ENCODE measurements around the gene ACSL1. TPM values are rescaled to one million over a fixed set of nuclear protein-coding genes. Genes with fewer than 3 reads are reported as not detected.

Gene ACSL1
- polyA plus RNA-seq, 1 donor from 2014 or later, result 30.7 TPM

- peaks cover 4% of the 10 kb centered on the region for H3K79me2 ChIP-seq (replicated peaks; ENCODE audit: insufficient read depth, low read length)
These were observed 8.1 kb downstream of the ACSL1 start for GRCh38 chr4:184817494-184818215.

DNA sequence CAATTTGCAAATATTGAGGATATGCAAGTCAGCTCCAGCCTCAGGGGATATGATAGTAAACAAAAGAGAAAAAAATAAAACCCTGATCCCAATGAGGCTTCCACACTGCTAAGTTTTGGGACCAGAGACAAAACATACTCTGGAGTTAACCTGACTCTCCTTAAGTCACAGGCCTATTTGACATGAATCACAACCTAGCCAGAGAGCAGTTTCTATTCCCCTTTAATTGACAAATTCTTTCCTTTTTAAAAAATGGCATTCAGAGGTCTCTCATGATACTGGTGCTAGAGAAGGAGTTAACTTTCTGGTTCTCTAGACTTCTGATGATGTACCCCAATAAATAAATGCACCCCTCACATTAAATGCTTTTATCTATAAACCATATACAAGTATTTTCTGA is 8.8 kb downstream of the ACSL1 start:
- H3K36me3 ChIP-seq (ENCODE audit: insufficient read depth, low read length), result no peaks in the 10 kb centered on the region
- H3K9me2 ChIP-seq (ENCODE audit: insufficient read depth, low read length), result no peaks in the 10 kb centered on the region
- H3K27ac ChIP-seq (ENCODE audit: low read length), result no peak overlapping the region
- no peak overlapping the region for H3K4me3 ChIP-seq (ENCODE audit: low read length)
- peaks cover 4% of the 10 kb centered on the region for H3K79me2 ChIP-seq (replicated peaks; ENCODE audit: insufficient read depth, low read length)
- no peak overlapping the region for H3K4me2 ChIP-seq (ENCODE audit: low read length)
- no peaks in the 10 kb centered on the region for H3F3A ChIP-seq (ENCODE audit: insufficient read depth, low read length, poor library complexity, severe bottlenecking)
- peaks cover 35% of the 10 kb centered on the region for H3K27me3 ChIP-seq (ENCODE audit: insufficient read depth, low read depth, low read length)
- no peaks in the 10 kb centered on the region for H3K9me3 ChIP-seq (ENCODE audit: low read length)
- no peak overlapping the region for H2AFZ ChIP-seq (ENCODE audit: low read depth, low read length)
- no peaks in the 10 kb centered on the region for H4K20me1 ChIP-seq (ENCODE audit: insufficient read depth)
- no peak overlapping the region for H3K9ac ChIP-seq (ENCODE audit: low read length)
- TF ChIP-seq MXI1 (conservative IDR thresholded peaks at IDR 0.05; ENCODE audit: poor library complexity, severe bottlenecking), result no peak
- TF ChIP-seq CTCF (IDR thresholded peaks at IDR 0.05; ENCODE audit: poor library complexity, severe bottlenecking), result no peak
- TF ChIP-seq SMC3 (conservative IDR thresholded peaks at IDR 0.05; ENCODE audit: poor library complexity), result no peak
- no peak for TF ChIP-seq RAD21 (conservative IDR thresholded peaks at IDR 0.05)
- TF ChIP-seq EP300 (conservative IDR thresholded peaks at IDR 0.05; ENCODE audit: poor library complexity, severe bottlenecking), result no peak
- TF ChIP-seq POLR2AphosphoS5 (IDR thresholded peaks at IDR 0.05), result no peak

More at GRCh38 chr4:184817494-184818215, 8.1 kb downstream of the ACSL1 start:
- peaks cover 36% of the 10 kb centered on the region for H3K27me3 ChIP-seq (ENCODE audit: insufficient read depth, low read depth, low read length)
- no peaks in the 10 kb centered on the region for H4K20me1 ChIP-seq (ENCODE audit: insufficient read depth)
- H3K4me3 ChIP-seq (ENCODE audit: low read length), result no peak overlapping the region
- no peak overlapping the region for H3K27ac ChIP-seq (ENCODE audit: low read length)
- no peaks in the 10 kb centered on the region for H3K36me3 ChIP-seq (ENCODE audit: insufficient read depth, low read length)
- H2AFZ ChIP-seq (ENCODE audit: low read depth, low read length), result no peak overlapping the region
- H3K4me2 ChIP-seq (ENCODE audit: low read length), result no peak overlapping the region
- no peak for TF ChIP-seq TAF1 (IDR thresholded peaks at IDR 0.05; ENCODE audit: low read depth)
- no peak for TF ChIP-seq MXI1 (conservative IDR thresholded peaks at IDR 0.05; ENCODE audit: poor library complexity, severe bottlenecking)
- TF ChIP-seq RAD21 (conservative IDR thresholded peaks at IDR 0.05), result no peak
- TF ChIP-seq EP300 (conservative IDR thresholded peaks at IDR 0.05; ENCODE audit: poor library complexity, severe bottlenecking), result no peak
- no peak for TF ChIP-seq EZH2 (IDR thresholded peaks at IDR 0.05; ENCODE audit: borderline replicate concordance, insufficient read depth, low read length, poor library complexity, severe bottlenecking)
- TF ChIP-seq CTCF (IDR thresholded peaks at IDR 0.05; ENCODE audit: poor library complexity, severe bottlenecking), result no peak
- no peak for TF ChIP-seq SMC3 (conservative IDR thresholded peaks at IDR 0.05; ENCODE audit: poor library complexity)
- no peak for TF ChIP-seq POLR2AphosphoS5 (IDR thresholded peaks at IDR 0.05)
- no peak for TF ChIP-seq REST (IDR thresholded peaks at IDR 0.05; ENCODE audit: borderline replicate concordance)
- no peaks in the 10 kb centered on the region for H3K9me3 ChIP-seq (ENCODE audit: low read length)
- no peaks in the 10 kb centered on the region for H3F3A ChIP-seq (ENCODE audit: insufficient read depth, low read length, poor library complexity, severe bottlenecking)
- no peaks in the 10 kb centered on the region for H3K9me2 ChIP-seq (ENCODE audit: insufficient read depth, low read length)
- no peak overlapping the region for H3K9ac ChIP-seq (ENCODE audit: low read length)
